ENCODE results near the gene VPS36. TPM values are rescaled to one million over a fixed set of nuclear protein-coding genes. Genes with fewer than 3 reads are reported as not detected.

Gene VPS36
- total and polyA plus RNA-seq, 9 of the 15 experiments (the other 6 are each of a cell fraction or from before 2014, with no cell fraction given) = 8.4 to 30.6 (median 23.7) TPM

- TF ChIP-seq ZNF668 (CRISPR knock-in tag; IDR thresholded peaks at IDR 0.05) (no peak), POLR2B (IDR thresholded peaks at IDR 0.05; ENCODE audit: low read depth, partially characterized antibody) (no peak), HDAC1 (IDR thresholded peaks at IDR 0.05) (no peak), SOX6 (IDR thresholded peaks at IDR 0.05) (no peak), ZNF512 (tag; IDR thresholded peaks at IDR 0.05) (no peak), FOXA3 (CRISPR knock-in tag; conservative IDR thresholded peaks at IDR 0.05 in 1 of 2, IDR thresholded peaks at IDR 0.05 in 1 of 2) (no peak), FOXJ3 (CRISPR knock-in tag; IDR thresholded peaks at IDR 0.05) (no peak), ZNF146 (CRISPR knock-in tag; IDR thresholded peaks at IDR 0.05; ENCODE audit: unreplicated experiment) (no peak), TCF3 (CRISPR knock-in tag; IDR thresholded peaks at IDR 0.05) (no peak), CUX1 (CRISPR knock-in tag; IDR thresholded peaks at IDR 0.05) (no peak), CREBBP (IDR thresholded peaks at IDR 0.05; ENCODE audit: low read depth, low read length) (no peak), ELK1 (CRISPR knock-in tag; IDR thresholded peaks at IDR 0.05) (no peak), ERF (CRISPR knock-in tag; IDR thresholded peaks at IDR 0.05) (no peak), CBX1 (IDR thresholded peaks at IDR 0.05; ENCODE audit: low read depth) (no peak; the same call in 1 of the 2 replicates), ZNF511 (CRISPR knock-in tag; IDR thresholded peaks at IDR 0.05) (peak; percentile 88), NFE2 (IDR thresholded peaks at IDR 0.05; ENCODE audit: low read depth) (no peak), ZNF175 (CRISPR knock-in tag; IDR thresholded peaks at IDR 0.05; ENCODE audit: low read depth) (no peak), CHD4 (IDR thresholded peaks at IDR 0.05; ENCODE audit: insufficient read depth, insufficient replicate concordance, low read depth, low read length, poor library complexity, severe bottlenecking) (no peak), SUPT5H (IDR thresholded peaks at IDR 0.05) (no peak), SNIP1 (IDR thresholded peaks at IDR 0.05; ENCODE audit: low read depth) (no peak), PHB (CRISPR knock-in tag; IDR thresholded peaks at IDR 0.05) (no peak), CTBP1 (IDR thresholded peaks at IDR 0.05; ENCODE audit: borderline replicate concordance) (0 out of 2 replicates have a peak, but pooled peaks have one; percentile 22)
Observed at GRCh38 chr13:52455677-52456041, 5.2 kb upstream of the VPS36 start (continued).
